Pancreas (tissue), 10 donors: ENCODE data around the gene LAMA2. TPM values are rescaled to one million over a fixed set of nuclear protein-coding genes. Genes with fewer than 3 reads are reported as not detected.

ENCODE experiments used
- ATAC-seq, 4 donors: fragments of 200-7000 bp; cut with Tn5 transposase; one replicate each; pipeline versions ENCODE4 v1.8.0 to v1.9.1; 2020; ENCODE audit warnings: mild to moderate bottlenecking in 4 of 4, moderate library complexity in 4 of 4
- DNase-seq, 6 donors: peaks; one replicate each; pipeline ENCODE4 v3.0.0-alpha.2; 2020
- FAIRE-seq: peaks from 2 replicates; lab custom pipeline; 2012; peaks lifted over from hg19 to GRCh38; lab: Jason Lieb, UNC
- H3K27ac ChIP-seq, 4 donors: fragments of 200-600 bp; sonication (generic); 1 replicate in 3 of 4; 2 replicates in 1 of 4; pipeline versions ENCODE4 v1.5.0 to v1.8.0; 2020
- H3K27me3 ChIP-seq, 4 donors: fragments of 200-600 bp; one replicate each; pipeline ENCODE4 v1.8.0; 2021
- H3K36me3 ChIP-seq, 3 donors: fragments of 200-600 bp; sonication (generic) in 1 of 3; one replicate each; pipeline versions ENCODE4 v1.5.0 to v1.8.0; 2020 to 2021
- H3K4me1 ChIP-seq, 3 donors: fragments of 200-600 bp; one replicate each; pipeline ENCODE4 v1.8.0; 2021
- H3K4me3 ChIP-seq, 4 donors: fragments of 200-600 bp; sonication (generic) in 2 of 4; one replicate each; pipeline versions ENCODE4 v1.5.0 to v1.8.0; 2020 to 2021
- H3K9me3 ChIP-seq, 4 donors: fragments of 200-600 bp; one replicate each; pipeline ENCODE4 v1.8.0; 2021
- CTCF ChIP-seq, 4 donors: fragments of 200-600 bp; sonication (generic) in 3 of 4; IDR thresholded peaks; one replicate each; pipeline versions ENCODE4 v1.5.0 to v1.8.0; 2021; ENCODE audit warnings: antibody characterized with exemption in 4 of 4
- WGBS, 2 donors: extraction: QIAGEN DNeasy Blood & Tissue Kit; methylation state at CpG; one replicate each; pipeline ENCODE4 v1.1.7; 2013; 5-methylcytosine and 5-hydroxymethylcytosine counted together
- intact Hi-C, 3 donors: fragments of 100-400 bp; cut with DNase I; formaldehyde crosslinking; loops; one replicate each; pipeline versions ENCODE4 v1.11.1 to v1.14.2; 2022
- polyA plus RNA-seq, 2 donors: library from polyadenylated mRNA; stranded (reverse); fragments of 200-250 nt; gene quantifications; one replicate each; pipeline ENCODE4 v1.2.3, GENCODE V29; 2013
- total RNA-seq, 6 donors: library from RNA; stranded (reverse); fragmentation: NEBNext Ultra II Directional in 4 of 6; extraction: Animal tissue kit (Norgen Biotek cat#: 25700) in 4 of 6; gene quantifications; one replicate each; pipeline versions ENCODE4 v1.2.1 to v1.2.4, GENCODE V29; 2021 to 2023
- donor health status: healthy with polysubstance abuse.
- donor health status: DM: no; HTN: no; CAD: no; lungs with moderate emphysema.
- donor health status: DM: no; HTN: no; CAD: no.
- donor health status: control.
- donor health status: control.
- donor health status: Bipolar disorder and iron deficiency.
- donor health status: DM: yes; HTN: yes; CAD: no.
- donor health status: DM: no; HTN: no; CAD: no.
- donor health status: DM: no; HTN: no; CAD: no.
- donor health status: DM: yes; HTN: yes; CAD: no.

Gene LAMA2
- total and polyA plus RNA-seq, 8 donors = 1.2 to 26.2 (median 6.2) TPM

GRCh38 chr6:129497481-129498441 lies 614.8 kb downstream of the LAMA2 start:
- Histone ChIP-seq H3K9me3 (no peaks in the 10 kb centered on the region), H3K27ac (no peak overlapping the region), H3K4me1 (peaks cover 0 to 16% (median 0%) of the 10 kb centered on the region in 3 donors), H3K27me3 (no peaks in the 10 kb centered on the region), H3K36me3 (no peaks in the 10 kb centered on the region), H3K4me3 (no peak overlapping the region)
- WGBS, 2 donors = 41 to 42% methylated on average over 6 of the region's 6 CpGs
- FAIRE-seq (no peak), ATAC-seq (no peak), DNase-seq (no peak)
- intact Hi-C loops = loop anchor here in 1 of 3 donors (5.0 kb wide), 1 partner anchor 230 kb away; no protein-coding TSS in a partner anchor
- TF ChIP-seq CTCF (IDR thresholded peaks at IDR 0.05) = no peak

GRCh38 chr6:129498541-129498940 lies 615.6 kb downstream of the LAMA2 start:
- Histone ChIP-seq H3K4me1 (peaks cover 0 to 16% (median 0%) of the 10 kb centered on the region in 3 donors), H3K36me3 (no peaks in the 10 kb centered on the region), H3K9me3 (no peaks in the 10 kb centered on the region), H3K4me3 (no peak overlapping the region), H3K27me3 (no peaks in the 10 kb centered on the region), H3K27ac (no peak overlapping the region)
- ATAC-seq (peak in 3 of 4 donors; percentile 15 to 22 (median 18)), FAIRE-seq (no peak), DNase-seq (no peak)
- no peak for TF ChIP-seq CTCF (IDR thresholded peaks at IDR 0.05)
- WGBS, 2 donors = 20 to 42% methylated on average over 2 of the region's 2 CpGs
- intact Hi-C loops = loop anchor here in 1 of 3 donors (5.0 kb wide), 1 partner anchor 229 kb away; no protein-coding TSS in a partner anchor

DNA sequence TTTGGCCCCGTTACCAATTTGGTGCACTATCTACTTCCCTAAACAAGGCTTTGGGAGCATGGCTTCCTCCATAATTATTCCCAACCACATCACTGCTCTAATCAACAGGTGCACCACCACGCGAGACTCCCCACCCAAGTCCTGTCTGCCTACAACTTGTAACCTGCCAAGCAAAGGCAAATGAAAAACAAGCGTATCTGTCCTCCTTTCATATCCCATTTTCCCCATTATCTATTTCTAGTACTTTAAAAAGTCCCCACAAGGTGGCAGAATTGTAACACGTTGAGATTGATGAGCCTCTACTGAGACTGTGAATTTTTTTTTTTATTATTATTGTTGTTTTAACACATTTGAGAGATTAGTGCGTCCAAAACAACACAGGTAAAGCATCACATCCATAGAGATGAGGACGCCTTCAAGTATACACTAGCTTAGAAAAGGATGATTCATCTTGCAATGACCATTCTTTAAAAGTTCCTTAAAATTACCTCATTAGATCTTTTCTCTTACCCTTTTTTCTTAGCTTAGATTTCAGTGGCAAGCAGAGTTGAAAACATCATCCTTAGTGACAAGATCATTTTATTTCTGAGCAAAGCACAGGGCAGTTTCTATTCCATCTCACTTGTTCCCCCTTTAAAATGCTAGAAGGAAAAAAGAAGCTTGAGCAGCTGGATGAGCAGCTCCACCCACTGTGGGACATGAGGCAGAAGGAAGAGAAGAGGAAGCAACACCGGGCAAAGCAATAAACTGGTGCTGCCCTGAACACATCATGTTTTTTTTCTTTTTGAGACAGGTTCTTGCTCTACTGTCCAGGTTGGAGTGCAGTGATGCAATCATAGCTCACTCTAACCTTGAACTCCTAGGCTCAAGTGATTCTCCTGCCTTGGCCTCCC lies 616.3 kb downstream of the LAMA2 start:
- DNase-seq (no peak), ATAC-seq (peak; percentile 74 to 86 (median 84)), FAIRE-seq (peak; percentile 43)
- H3K27ac ChIP-seq = no peak overlapping the region
- peaks cover 0 to 16% (median 0%) of the 10 kb centered on the region in 3 donors for H3K4me1 ChIP-seq
- no peak overlapping the region for H3K4me3 ChIP-seq
- peak in 3 of 4 donors; percentile 10 to 55 (median 38) for TF ChIP-seq CTCF (IDR thresholded peaks at IDR 0.05)
- no peaks in the 10 kb centered on the region for H3K36me3 ChIP-seq
- 4 to 6% methylated on average over 8 of the region's 8 CpGs for WGBS, 2 donors
- no peaks in the 10 kb centered on the region for H3K27me3 ChIP-seq
- no peaks in the 10 kb centered on the region for H3K9me3 ChIP-seq
- intact Hi-C loops = loop anchor here in 1 of 3 donors (5.0 kb wide), 1 partner anchor 228 kb away; no protein-coding TSS in a partner anchor

DNA sequence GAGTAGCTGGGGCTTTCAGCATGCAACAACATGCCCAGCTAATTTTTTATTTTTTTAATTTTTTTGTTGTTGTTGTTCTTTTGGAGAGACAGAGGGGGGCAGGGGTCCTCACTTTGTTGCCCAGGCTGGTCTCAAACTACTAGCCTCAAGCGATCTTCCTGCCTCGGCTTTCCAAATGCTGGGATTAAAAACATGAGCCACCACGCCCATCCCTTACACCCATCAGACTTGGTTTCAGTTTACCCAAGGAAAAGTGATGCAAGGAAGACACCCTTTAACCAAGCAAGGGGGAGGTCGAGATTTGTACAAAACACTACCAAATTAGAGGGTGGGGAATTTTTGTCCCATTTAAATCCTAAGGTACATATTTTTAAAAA lies 616.9 kb downstream of the LAMA2 start:
- 81 to 91% methylated on average over 4 of the region's 4 CpGs for WGBS, 2 donors
- Histone ChIP-seq H3K9me3 (no peaks in the 10 kb centered on the region), H3K4me3 (no peak overlapping the region), H3K27ac (no peak overlapping the region), H3K4me1 (peaks cover 0 to 16% (median 0%) of the 10 kb centered on the region in 3 donors), H3K27me3 (no peaks in the 10 kb centered on the region), H3K36me3 (no peaks in the 10 kb centered on the region)
- no peak for DNase-seq
- TF ChIP-seq CTCF (IDR thresholded peaks at IDR 0.05) = no peak
- no peak for ATAC-seq
- intact Hi-C loops = loop anchor here in 2 of 3 donors (5.0 to 10.0 kb wide), 3 partner anchors 65 to 227 kb away; no protein-coding TSS in a partner anchor
- no peak for FAIRE-seq
